GM21723 (cell line): ENCODE measurements around the gene UGT1A10.
A peak's percentile ranks its signal among the peaks of the same experiment; 100 is the strongest.
"Not testable (repeated sequence)": the region's sequence is repeated elsewhere in the genome, so short reads cannot be mapped to it uniquely, and the experiment has no call there.

Experiments
- ATAC-seq: cut with Tn5 transposase; IDR thresholded peaks from one replicate; pipeline ENCODE4 v1.9.1; 2021; ENCODE audit warnings: mild to moderate bottlenecking, moderate library complexity; ENCODE audit not compliant: unreplicated experiment

UGT1A10 gene

GRCh38 chr2:233691443-233692433 is 55.5 kb downstream of the UGT1A10 start:
- ATAC-seq = no peak

GRCh38 chr2:233692648-233693047 is 56.4 kb downstream of the UGT1A10 start, which contains the start of gene UGT1A6:
Gene UGT1A6 (plus strand): TSS chr2:233692890. CDS start chr2:233693005, 115 bp downstream.
- no peak for ATAC-seq

GRCh38 chr2:233693963-233694362 is 57.7 kb downstream of the UGT1A10 start:
- ATAC-seq = no peak

- ATAC-seq = no peak
Measured at GRCh38 chr2:233698740-233699139, 62.5 kb downstream of the UGT1A10 start.

GRCh38 chr2:233699424-233700027 is 63.3 kb downstream of the UGT1A10 start:
- no peak for ATAC-seq

GRCh38 chr2:233700028-233700635 is 63.9 kb downstream of the UGT1A10 start:
- no peak for ATAC-seq

GRCh38 chr2:233700842-233701241 is 64.6 kb downstream of the UGT1A10 start:
- ATAC-seq = not testable (repeated sequence)

GRCh38 chr2:233702238-233702637 is 66.0 kb downstream of the UGT1A10 start:
- ATAC-seq = no peak

GRCh38 chr2:233705911-233706506 is 69.8 kb downstream of the UGT1A10 start:
- ATAC-seq = no peak

GRCh38 chr2:233706720-233707119 is 70.5 kb downstream of the UGT1A10 start:
- no peak for ATAC-seq

- ATAC-seq = no peak
Measured at GRCh38 chr2:233707940-233708644, 71.8 kb downstream of the UGT1A10 start.

GRCh38 chr2:233708942-233709341 is 72.7 kb downstream of the UGT1A10 start:
- ATAC-seq = no peak

GRCh38 chr2:233711312-233712008 is 75.2 kb downstream of the UGT1A10 start:
- ATAC-seq = peak; percentile 60

GRCh38 chr2:233712611-233713261 is 76.5 kb downstream of the UGT1A10 start, which contains the start of gene UGT1A5:
Gene UGT1A5 (plus strand): TSS chr2:233712907. CDS start chr2:233712992, 85 bp downstream.
- ATAC-seq = no peak

- no peak for ATAC-seq
Measured at GRCh38 chr2:233713262-233713615, 77.0 kb downstream of the UGT1A10 start.

- ATAC-seq = no peak
Measured at GRCh38 chr2:233714121-233714520, 77.9 kb downstream of the UGT1A10 start.

GRCh38 chr2:233718552-233718951 is 82.3 kb downstream of the UGT1A10 start, which contains the start of gene UGT1A4:
Gene UGT1A4 (plus strand): TSS chr2:233718736. CDS start chr2:233718821, 85 bp downstream.
- ATAC-seq = no peak

GRCh38 chr2:233728723-233729301 is 92.6 kb downstream of the UGT1A10 start, which contains the start of gene UGT1A3:
Gene UGT1A3 (plus strand): TSS chr2:233729042. CDS start chr2:233729127, 85 bp downstream.
- ATAC-seq = no peak
